ENCODE measurements around the gene UXT.
A peak's percentile ranks its signal among the peaks of the same experiment; 100 is the strongest.

Gene UXT

DNA sequence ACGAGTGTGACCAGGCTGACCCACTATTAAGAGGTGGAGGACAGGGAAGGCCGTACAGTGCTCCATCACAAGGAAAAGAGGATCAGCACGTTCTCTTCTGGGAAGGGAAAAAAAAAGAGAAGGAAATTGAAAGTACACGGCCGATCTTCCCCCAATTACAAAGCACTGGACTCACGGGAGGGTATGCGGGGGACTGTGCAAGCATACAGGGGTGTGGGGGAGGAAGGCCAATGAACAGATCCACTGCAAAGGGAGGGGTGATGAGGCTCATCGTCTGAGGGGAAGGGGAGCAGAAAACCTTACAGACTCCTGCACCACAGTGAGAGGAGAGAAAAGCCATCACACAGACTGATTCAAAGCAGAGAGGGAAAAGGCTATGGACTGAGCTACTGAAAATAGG lies 9.7 kb downstream of the UXT start:
- no peak for DNase-seq (ENCODE audit: low read depth in 2 of 2)

DNA sequence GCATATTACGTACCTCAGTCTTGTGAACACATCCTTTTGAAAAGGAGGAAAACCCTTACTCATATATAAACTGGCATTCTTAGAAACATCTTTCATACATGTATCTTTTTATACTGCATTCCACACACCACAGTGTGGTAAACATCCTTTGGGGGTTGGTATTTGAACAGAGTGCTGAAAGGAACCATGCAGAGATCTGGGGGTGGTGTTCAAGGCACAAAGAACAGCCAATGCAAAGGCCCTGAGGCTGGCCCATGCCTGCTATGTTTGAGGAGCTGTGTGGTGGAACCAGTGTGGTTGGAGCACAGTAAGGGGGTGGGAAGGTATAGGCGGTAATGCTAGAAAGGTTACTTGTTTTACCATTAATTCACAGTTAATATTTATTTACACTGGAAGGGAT lies 10.6 kb downstream of the UXT start:
- no peak for DNase-seq (ENCODE audit: low read depth in 2 of 2)

DNA sequence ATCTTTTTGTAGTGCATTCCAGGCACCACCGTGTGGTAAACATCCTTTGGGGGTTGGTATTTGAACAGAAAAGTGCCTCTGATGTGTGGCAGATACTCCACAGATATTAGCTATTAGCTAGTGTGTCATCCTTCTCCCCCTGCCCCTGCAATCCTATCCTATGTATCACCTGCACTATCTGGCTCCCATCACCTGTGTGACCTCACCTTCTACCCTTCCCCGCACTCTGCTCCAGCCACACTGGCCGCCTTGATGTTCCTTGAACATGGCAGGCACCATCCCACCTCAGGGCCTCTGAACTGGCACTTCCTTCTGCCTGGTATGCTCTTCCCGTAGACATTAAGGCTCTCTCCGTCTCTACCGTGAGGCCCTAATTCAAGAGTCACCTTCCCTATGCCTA lies 12.3 kb downstream of the UXT start:
- no peak for DNase-seq (ENCODE audit: low read depth in 2 of 2)

DNA sequence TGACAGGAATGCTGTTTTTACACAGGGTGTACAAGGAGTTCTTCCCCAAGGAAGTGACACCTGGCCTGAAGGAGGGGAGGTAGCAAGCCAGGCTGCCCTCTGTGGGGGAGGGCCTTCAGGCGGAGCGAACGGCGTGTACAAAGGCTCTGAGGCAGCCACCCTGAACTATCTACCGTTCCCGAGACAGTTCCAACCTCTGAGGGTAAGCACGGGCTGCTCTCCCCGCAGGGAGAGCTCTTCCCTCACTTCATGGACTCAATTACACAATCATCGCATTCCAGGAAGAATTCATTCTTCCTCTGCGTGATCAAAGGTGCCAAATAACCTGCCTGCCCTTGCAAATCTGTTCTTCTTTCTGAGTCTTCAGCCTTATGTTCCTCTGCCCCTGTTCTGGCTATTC lies 13.4 kb downstream of the UXT start:
- DNase-seq (ENCODE audit: low read depth in 2 of 2), result no peak

DNA sequence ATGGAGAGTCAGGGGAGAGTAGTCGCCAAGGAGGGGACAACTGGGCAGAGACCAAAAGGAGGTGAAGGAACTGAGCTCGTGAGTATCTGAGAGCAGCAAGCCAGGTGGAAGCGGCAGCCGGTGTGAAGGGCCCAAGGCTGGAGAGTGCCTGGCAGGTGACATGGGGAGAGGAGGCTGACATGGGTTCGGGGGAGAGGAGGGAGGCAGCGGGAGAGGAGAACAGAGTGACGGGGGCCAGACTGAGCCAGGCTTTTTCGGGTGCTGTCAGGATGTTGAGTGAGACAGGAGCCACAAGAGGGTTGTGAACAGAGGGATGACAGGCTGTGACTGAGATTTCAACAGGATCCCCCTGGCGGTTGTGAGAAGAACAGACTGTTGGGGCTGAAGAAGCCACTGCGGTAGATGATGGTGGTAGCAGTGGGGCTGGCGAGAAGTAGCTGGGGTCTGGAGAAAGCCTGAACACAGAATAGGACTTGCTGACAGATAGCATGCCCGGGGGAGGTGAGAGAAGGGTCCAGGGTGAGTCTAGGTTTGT lies 14.4 kb downstream of the UXT start:
- DNase-seq (ENCODE audit: low read depth in 2 of 2), result no peak

DNA sequence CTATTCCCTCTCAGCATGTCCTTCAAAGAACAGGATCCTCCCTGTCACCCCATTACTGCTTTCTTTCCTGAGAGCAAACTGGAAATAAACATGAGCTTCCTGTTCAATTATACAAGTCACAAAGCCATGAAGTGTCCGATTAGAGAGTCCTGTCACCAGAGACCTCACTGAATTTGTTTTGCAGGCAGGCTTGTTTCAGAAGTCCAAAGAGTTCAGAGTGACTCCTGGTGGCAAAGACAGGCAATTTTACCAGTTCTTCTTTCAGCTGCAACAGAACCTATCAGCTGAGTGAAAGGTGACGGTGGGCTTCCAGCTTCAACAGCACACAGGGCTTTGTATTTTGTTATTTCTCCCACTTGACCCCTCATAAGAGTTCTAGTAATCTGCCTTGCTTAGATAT lies 15.1 kb downstream of the UXT start:
- DNase-seq (ENCODE audit: low read depth in 2 of 2), result no peak

DNA sequence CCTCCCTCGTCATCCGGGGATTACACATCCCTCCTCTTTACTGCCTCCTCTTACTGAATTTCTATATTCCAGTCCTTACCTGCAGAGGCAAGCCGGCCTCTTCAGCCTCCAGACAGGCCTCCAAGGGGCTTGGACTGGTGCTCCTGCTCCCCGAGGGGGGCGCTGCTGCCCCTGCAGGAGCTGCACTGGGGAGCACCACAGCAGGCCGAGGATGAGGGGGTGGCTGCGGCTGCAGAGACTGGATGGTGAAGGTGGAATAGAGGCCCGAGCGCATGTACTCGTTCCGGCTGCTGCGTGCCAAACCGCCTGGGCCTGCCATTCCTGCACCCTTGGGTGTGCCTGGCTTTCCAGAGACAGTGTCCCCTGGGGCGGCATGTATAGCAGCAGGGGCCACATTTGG lies 20.2 kb downstream of the UXT start:
- DNase-seq (ENCODE audit: low read depth in 2 of 2), result no peak

DNA sequence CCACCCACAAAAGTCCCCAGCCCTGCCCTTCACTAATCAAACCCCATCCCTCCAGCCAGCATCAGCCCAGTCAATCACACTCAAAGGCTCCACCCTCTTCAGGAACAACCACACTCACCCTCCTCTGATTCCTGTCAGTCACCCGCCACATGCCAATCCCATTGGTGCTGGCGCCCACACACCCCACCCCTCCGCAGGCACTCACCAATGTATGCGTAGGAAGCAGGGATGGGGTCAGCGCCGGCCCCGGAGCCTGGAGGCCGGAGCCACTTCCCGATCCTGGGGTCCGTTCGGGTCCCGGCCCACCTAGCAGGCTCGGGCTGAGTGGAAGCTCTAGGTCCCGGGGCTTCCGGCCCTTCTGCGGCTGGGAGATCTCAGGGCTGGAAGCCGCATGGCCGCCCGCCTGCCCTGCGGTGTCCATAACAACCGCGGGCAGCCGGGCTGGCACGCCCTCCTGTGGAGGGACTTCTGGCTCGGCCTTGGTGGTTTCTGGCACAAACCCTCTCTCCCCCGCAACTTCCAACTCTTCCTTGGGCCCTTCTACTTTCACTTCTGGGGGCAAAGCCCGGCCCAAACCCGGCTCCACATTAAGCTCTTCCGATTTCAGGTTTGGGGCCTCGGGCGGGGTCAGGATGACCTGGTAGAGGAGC lies 21.3 kb downstream of the UXT start:
- DNase-seq (ENCODE audit: low read depth in 2 of 2), result no peak

DNA sequence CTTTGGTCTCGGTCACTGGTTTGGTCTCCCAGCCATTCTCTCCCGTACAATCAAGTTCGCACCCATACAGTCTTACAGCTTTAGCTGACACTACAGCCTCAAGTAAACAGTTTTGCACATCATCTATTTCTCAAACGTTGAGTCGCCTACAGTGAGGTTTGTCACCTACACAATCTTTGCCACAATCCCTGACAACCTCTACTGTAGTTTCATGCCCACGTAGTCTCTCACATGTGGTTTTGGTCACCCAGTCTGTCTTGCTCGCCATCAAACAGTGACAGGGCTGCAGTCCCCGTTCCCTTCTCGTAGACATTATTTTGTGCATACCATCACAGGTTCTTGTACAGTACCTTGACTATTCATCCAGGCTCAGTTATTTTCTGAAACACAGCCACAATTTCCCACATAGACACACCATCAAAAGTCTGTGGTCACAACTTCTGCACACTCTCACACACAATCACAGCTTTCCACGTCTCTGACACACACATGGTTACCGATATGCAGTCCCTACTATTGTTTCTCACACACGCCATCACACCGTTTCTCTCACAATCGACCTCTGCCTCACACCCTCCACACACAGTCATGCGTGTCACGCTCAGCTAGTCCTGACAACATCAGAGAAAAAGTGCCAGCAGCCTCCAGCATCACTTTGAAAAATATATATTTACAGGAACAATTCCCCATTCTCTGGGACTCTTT lies 24.0 kb downstream of the UXT start:
- DNase-seq (ENCODE audit: low read depth in 2 of 2), result no peak

DNA sequence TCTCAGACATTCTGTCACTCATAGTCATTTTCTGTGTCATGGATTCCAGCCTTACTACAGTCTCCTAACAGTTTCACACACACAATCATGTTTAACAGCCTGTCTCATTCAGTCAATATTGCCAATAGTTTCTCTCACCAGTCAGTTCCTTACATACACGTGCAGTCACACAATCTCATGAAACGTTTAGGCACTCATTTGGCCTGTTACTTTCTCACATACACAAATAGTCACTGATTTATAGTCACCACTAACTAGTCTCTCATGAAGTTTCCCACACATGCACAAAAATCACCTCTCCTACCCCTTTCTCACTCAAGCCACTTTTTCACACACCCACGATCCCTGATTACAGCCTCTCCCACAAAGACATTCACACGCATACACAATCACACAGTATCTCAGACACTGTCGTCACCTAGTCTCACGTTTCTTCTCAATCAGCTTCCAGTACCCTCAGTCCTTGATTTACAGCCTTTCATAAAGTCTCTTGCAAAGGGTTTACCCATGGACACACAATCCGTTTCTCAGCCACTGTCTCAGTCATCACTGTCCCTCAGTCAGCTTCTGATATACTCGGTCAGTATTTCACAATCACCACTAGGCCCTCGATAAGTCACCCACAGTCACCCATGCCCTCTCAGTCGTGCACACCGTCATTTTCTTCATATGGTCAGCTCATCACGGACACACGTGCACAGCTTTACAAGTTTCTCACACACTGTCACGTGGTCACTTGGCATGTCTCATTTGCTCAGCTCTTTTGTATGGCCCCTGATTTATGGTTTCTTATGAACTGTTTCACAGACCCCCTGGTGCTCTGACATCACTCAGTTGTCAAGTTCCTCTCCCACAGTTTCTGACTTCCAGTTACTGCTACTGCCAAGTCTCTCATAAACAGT lies 25.0 kb downstream of the UXT start:
- no peak for DNase-seq (ENCODE audit: low read depth in 2 of 2)

DNA sequence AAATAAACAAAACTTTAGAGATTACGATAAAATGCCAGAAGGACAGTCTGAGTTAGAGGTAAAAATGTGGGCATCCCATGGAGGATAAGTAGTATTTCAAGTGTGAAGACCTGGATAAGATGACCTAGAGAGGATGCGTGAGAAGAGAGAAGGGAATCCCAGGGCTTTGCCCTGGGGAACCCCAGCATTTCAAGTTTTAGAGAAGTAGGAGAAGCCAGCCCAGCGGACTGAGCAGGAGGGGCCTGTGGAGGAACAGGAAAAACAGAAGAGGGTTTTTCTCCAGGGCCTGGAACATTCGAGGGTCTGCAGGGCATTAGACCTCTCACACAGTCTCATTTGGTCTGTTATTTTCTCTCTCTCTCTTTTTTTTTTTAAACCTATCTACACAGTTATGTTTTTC lies 26.3 kb downstream of the UXT start:
- DNase-seq (ENCODE audit: low read depth in 2 of 2), result no peak

DNA sequence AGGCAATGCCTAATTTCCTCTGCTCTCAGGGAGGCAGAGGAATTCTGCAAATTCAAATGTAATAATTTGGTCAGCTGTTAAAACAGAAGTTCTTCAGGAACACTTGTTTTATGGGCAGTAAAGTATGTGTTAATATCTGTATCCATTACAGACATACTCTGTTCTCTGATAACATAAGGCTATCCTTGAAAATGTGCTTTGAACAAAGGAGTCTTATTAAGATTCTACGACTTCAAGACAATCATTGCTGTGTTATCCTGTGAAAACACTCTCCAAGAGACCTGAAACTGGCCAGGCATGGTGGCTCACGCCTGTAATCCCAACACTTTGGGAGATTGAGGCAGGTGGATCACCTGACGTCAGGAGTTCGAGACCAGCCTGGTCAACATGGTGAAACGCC lies 27.3 kb downstream of the UXT start:
- no peak for DNase-seq (ENCODE audit: low read depth in 2 of 2)

DNA sequence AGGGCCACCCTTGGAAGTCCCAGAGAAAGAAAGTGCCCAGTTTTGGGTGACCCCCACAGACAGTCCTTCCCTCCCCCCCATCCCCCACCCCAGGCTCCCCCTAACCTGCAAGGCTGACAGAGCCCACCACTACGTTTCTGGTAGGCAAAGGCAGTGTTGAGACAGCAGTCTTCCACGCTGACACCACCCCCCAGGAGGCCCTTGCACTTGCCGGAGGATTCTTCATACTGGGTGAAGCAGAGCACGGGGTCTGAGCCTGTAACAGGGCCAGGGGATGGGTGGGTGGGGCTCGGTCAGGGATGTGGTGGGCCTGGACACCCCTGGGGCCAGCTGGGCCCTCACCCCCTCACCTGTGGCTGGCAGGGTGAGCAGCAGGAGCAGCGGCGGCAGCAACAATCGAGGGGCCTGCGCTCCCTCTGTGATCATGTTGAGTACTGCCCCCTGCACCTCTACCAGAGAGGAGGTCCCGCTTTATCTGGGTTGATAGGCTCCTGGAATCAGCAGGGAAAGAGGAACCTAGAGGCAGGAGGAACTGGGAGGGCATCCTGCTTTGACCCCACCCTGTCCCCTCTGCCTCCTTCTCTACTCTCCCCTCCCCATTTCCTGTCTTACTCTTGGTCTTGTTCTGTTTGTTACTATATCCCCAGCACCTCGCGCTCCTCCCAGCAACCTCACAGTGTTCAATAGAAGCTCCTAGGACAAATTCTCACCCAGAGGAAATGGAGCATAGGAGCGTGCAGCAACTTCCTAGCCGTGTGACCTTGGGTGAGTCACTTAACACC lies 29.4 kb downstream of the UXT start, which contains the start of gene CFP:
Gene CFP, minus strand, starts transcription at position 512 of the 782 bp plus-strand sequence. Its CDS starts 86 bp downstream, at position 426.
- DNase-seq (ENCODE audit: low read depth in 2 of 2), result no peak

DNA sequence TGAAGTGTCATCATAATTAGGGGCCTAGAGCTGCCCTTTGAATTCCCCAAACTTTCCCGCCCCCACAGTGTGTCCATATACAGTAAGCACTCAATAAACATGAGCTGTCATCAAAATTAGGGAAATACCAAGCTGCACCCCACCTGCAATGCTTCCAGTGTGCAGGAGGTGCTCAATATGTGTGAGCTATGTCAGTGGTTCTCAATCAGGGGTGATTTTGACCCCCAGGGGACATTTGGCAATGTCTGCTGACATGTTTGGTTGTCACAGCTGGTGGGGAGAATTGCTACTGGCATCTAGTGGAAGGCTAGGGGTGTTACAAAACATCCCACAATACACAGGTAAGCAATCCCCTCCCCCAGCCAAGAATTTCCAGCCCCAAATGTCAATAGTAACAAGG lies 30.0 kb downstream of the UXT start:
- no peak for DNase-seq (ENCODE audit: low read depth in 2 of 2)

DNA sequence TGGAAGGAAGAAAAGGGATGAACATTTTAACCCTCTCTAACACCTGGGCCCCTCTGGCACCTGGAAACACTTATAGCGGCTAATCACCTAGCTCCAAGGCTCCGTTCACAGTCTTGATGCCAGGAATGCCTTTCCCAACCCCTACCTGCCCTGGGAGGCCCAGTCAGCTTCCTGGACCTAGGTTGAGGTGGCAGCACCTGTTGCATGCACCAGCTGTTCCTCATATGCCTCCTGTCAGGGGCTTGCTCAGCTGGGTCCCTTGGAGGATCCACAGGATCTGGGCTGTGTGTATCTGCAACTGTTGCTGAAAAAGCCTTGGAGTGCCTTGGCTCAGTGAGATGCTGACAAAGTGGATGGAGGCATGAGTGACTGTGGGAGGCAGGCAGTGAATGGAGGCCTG lies 33.6 kb downstream of the UXT start:
- no peak for DNase-seq (ENCODE audit: low read depth in 2 of 2)

DNA sequence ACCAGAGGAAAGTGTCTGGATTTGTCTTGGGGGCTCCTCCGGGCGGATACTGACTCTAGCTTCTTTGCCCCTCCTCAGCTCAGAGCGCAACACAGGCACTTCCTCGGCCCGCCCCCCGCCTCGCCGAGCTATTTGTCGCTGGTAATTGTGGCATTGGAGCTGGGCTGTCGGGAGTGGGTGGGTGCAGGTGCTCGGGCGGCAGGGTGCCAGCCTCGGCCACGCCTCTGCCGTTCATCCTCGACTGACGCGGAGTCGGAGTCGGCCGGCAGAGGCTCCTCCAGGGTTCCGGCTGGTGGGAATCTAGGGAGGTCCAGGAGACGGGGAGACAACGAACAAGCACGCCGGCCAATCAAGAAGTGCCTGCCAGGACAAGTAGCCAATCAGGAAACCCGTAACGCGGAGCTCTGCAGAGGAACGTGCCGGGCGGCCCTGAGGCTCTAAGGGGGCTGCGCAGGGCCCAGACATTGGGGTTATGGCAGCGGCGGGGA lies 35.4 kb downstream of the UXT start:
- DNase-seq (ENCODE audit: low read depth in 2 of 2), result no peak

DNA sequence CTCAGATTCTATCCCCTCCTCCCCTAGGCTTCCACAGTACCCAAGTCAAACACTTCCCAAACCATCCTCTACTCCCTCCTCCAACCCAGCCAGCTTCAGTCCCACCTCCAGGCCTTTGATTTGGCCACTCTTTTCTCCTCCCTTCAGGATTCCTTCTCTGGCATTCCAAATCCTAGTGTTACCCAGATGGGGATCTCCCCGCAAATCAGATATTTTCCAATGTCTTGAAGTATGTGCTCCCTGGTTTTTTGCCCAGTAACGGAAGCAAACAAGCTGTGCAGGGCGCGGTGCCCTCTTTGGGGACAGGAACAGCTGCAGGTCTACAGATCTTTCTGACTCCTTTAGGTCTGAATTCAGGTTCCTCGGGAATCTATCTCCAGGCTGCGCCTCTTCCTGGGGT lies 37.1 kb downstream of the UXT start:
- DNase-seq (ENCODE audit: low read depth in 2 of 2), result no peak

DNA sequence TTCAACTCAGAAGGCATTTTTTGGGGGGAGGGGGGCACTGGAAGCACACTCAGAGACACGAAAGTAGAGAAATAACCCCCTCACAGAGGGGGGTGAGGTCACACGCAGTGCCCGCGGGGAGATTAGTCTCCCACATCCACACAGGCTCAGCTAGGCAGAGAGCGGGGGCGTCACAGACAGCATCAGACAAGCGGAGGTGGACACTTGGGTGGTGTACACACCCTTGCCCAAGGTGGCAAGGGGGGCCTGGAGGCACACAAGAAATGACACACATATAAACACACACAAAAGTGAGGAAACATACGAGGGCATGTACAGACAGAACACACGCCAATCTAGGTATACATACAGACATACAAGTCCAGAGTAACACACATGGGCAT lies 38.7 kb downstream of the UXT start:
- no peak for DNase-seq (ENCODE audit: low read depth in 2 of 2)

DNA sequence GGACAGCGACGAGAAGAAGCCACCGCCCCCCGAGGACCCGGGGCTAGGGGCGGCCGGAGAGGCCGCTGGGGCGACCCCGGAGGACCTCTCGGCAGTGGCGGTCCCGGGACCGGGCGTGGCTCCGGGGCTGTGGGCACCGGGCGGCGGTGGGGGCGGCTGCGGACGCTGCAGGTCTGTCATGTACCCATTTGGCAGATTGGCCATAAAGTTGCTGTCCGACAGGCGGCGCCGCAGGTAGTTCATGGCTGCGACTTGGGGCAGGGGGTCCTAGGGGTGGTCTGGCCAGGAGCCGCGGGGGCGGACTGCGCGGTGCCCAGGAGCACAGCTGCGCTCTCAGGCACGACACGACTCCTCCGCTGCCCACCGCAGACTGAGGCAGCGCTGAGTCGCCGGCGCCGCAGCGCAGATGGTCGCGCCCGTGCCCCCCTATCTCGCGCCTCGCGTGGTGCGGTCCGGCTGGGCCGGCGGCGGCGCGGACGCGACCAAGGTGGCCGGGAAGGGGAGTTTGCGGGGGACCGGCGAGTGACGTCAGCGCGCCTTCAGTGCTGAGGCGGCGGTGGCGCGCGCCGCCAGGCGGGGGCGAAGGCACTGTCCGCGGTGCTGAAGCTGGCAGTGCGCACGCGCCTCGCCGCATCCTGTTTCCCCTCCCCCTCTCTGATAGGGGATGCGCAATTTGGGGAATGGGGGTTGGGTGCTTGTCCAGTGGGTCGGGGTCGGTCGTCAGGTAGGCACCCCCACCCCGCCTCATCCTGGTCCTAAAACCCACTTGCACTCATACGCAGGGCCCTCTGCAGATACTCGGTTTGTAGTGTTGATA lies 39.3 kb downstream of the UXT start, which contains the start of gene SYN1:
Gene SYN1, minus strand, starts transcription at position 372 of the 817 bp plus-strand sequence. Its CDS starts 129 bp downstream, at position 243.
- DNase-seq (ENCODE audit: low read depth in 2 of 2), result peak; percentile 48 to 64

DNA sequence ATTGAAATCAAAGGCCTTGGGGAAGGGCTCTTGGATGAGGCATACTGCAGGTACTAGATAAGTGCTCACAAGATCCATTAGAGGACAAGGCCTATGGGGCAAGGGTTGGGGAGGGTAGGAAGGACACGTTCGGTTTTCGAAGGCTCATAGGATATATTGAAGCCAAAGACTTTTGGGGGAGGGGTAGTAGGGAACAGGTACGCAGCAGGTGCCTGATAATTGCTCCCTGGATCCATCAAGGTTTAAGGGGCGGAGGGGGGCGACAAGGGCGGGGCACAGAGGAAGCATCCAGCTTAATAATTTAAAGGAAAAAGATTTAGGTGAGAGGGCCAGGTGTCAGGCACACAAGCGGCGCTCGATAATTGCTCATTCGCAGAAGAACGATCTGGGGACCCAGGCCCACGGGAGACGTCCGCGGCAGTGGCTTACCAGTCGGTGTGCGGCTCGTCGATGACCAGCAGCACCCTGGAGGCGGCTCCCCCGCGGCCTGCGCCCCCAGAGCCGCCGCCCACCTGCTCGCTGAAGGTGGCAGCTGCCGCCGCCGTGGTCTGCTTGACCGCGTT lies 40.0 kb downstream of the UXT start:
- DNase-seq (ENCODE audit: low read depth in 2 of 2), result no peak
